Hepatocyte (in vitro differentiated cells): Measurements from ENCODE around the gene ANKRD55.

ENCODE experiments used
- EZH2 ChIP-seq: fragments of 200-600 bp; sonication (generic); IDR thresholded peaks from 2 replicates; pipeline ENCODE4 v1.6.1; 2016; ENCODE audit warnings: antibody characterized with exemption, mild to moderate bottlenecking, borderline replicate concordance
- TF ChIP-seq, protein P1 (sequence below): fragments of 200-600 bp; sonication (generic); IDR thresholded peaks from 2 replicates; pipeline ENCODE4 v1.5.1; 2016; ENCODE audit warnings: antibody characterized with exemption, mild to moderate bottlenecking; ENCODE audit not compliant: poor library complexity

DNA sequence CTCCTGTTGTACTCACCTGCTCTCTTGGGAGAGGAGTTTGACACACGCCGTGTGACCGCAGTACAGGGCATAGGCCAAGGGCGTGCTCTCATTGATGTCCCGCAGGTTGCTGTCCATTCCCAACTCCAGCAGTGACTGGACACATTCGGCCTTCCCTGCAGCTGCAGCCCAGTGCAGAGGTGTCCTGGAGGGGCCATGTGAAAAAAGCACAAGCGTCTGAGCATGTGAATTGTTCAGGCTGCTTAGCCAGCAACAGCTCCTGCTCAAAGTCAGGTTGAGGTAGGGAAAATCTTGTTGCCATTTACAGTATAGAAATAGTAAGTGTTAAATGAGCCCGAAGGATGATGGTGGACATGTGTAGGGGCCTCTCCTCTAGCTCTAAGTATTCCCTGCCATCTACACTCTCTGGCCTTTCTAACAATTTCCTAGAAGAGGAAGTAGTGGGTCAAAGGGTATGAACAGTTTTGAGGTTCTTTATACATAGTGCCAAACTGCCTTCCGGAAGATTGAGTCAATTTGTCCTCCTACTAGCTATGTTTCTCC is 116.5 kb downstream of the ANKRD55 start:
- TF ChIP-seq, protein P1, sequence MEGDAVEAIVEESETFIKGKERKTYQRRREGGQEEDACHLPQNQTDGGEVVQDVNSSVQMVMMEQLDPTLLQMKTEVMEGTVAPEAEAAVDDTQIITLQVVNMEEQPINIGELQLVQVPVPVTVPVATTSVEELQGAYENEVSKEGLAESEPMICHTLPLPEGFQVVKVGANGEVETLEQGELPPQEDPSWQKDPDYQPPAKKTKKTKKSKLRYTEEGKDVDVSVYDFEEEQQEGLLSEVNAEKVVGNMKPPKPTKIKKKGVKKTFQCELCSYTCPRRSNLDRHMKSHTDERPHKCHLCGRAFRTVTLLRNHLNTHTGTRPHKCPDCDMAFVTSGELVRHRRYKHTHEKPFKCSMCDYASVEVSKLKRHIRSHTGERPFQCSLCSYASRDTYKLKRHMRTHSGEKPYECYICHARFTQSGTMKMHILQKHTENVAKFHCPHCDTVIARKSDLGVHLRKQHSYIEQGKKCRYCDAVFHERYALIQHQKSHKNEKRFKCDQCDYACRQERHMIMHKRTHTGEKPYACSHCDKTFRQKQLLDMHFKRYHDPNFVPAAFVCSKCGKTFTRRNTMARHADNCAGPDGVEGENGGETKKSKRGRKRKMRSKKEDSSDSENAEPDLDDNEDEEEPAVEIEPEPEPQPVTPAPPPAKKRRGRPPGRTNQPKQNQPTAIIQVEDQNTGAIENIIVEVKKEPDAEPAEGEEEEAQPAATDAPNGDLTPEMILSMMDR: no peak
- no peak for TF ChIP-seq EZH2
